Stimulated activated CD4-positive, alpha-beta T cell treated with anti-CD3 and anti-CD28 coated beads, Interleukin-15, amount 100 ng/mL, for 24 hours (primary cell): ENCODE results near the gene PHIP.
"Not testable (repeated sequence)": the region's sequence is repeated elsewhere in the genome, so short reads cannot be mapped to it uniquely, and the experiment has no call there.

Source experiments
- DNase-seq: peaks from one replicate; pipeline ENCODE4 v3.0.0-alpha.2; 2020

Gene PHIP

DNA sequence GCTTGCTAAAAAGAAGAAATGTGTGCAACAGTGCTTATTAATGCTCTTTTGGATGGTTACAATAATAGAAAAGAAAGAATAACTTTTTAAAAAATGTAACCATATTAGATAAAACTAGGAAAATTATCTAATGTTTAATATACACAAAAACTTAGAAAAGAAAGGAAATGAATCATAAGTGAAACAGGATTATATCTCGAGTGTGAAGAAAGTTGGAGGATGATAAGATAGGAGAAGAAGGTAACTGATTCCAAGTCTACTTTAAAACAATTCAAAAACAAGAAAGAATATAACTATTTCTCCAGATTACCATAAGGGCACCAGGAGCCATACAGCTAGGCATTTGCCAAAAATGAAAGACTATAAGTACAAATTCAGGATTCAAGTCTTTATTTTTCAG is 73.0 kb downstream of the PHIP start:
- DNase-seq = no peak

DNA sequence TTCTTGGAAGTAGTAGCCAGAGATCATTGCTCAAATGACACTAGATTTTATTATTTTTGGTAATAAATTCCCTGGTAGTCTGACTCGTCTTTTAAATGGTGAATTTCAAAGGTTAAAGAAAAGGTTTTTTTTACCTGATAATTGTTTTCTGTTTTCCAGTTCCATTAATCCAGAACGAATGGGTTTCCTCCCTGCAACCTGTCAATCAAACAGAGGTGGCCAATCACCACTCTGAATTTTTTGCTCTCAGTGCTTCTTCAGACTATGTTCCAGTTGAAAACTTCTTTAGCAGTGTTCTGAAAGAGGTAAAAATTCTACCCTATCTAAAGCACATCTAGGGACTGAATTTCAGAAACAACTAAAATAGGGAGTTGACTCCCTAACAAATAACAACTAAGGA is 73.8 kb downstream of the PHIP start:
- DNase-seq = no peak

DNA sequence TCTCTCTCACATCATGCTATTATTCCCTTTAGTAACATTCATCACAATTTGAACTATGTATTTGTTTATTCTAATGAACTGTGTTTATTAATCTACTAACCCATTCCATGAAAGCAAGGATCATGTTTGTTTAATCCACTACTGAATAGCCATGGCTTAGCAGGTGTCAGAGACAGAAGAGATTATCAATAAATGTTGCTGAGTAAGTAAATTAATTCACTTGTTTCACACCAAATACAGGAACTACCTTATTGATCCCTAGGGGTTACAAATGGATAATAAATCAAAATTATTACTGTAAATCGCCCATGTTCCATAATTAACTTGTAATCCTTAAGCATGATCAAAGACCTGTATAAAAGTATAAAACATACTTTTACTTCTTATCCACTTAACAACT is 76.6 kb downstream of the PHIP start:
- no peak for DNase-seq

DNA sequence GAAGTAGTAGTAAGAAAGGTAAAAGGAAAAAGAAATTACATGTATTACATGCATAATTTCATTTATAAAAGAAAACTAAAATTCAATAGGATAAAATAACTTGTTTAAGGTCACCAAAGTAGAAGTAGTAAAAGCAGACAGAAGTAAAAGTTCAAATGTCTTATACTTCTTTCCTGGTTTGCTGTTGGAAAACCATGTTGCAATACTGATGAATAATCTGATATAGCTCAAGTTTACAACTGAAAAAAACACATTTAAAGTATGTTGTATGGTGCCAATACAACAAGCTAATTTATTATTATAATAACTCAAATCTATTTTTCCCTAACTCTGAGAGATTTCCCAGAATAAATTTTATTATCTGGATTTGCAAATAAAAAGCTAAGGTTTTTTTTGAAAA is 78.3 kb downstream of the PHIP start:
- DNase-seq = no peak

DNA sequence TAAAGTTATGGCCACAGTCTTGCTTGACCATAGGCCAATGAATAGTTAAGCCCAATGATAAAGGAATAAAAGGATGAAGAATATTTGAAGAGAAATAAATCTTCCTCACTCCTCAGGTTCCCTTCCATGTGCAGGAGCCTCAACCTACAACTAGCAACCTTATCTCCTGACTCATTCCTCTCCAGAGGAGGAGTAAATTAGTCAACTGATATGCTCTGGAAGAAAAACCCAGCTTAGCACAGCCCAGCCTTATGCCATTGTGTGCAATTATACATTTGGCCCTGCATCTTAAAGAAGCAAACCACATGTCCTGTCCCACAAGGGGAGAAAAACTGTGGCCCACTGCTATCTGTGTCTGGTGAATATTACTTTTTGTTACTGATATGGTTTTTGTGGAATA is 82.1 kb downstream of the PHIP start:
- DNase-seq = no peak

DNA sequence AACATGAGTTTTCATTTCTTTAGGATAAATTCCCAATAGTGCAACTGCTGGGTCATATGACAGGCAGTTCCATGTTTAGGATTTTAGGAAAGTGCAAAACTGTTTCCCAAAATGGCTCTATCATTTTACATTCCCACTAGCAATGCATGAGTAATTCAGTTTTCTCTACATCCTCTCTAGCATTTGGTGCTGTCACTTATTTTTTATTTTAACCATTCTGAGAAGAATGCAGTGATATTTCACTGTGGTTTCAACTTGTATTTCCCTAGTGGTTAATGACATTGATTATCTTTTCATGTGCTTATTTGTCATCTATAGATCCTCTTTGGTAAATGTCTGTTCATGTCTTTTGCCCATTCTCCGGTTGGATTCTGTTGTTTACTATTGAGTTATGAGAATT is 82.7 kb downstream of the PHIP start:
- no peak for DNase-seq

DNA sequence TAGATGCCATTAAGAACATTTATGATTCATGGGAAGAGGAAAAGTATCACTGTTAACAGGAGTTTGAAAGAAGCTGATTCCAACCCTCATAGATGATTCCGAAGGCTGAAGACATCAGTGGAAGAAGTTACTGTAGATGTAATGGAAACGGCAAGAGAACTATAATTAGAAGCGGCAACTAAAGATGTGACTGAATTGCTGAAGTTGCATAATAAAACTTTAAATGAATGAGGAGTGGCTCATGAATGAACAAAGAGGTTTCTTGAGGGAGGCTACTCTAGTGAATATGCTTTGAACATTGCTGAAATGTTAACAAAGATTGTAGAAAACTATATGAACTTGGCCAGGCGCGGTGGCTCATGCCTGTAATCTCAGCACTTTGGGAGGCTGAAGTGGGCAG is 84.1 kb downstream of the PHIP start:
- no peak for DNase-seq

DNA sequence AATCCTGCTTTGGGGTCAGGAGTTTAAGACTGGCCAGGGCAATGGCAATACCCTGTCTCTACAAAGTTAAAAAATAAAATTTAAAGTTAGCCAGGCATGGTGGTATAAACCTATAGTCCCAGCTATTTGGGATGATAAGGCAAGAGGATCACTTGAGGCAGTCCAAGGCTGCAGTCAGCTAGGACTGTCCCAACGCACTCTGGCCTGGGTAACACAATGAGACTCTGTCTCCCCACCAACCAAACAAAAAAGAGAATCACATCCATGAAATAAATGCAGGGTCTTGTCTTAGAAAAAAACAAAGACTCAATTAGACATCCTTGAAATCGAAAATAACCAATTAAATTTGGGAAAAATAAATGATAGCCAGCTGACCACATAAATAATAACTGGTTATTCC is 88.9 kb downstream of the PHIP start:
- no peak for DNase-seq

DNA sequence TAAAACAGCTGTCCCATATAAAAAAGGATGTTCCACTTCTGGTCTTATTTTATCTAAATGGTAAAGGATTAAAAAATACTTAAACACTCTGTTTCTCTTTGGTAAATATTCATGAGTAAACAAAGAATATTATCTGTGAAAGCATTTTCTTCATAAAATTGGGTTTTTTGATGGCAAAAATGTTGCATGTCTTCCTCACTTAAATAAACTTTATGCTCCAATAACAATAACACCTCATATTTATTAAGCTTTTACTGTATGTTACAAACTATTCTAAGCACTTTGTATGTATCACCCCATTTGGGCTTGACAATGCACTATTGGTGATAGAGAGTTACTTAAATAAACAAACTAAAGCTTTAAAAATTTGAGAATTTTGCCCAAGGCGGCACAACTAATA is 91.9 kb downstream of the PHIP start:
- no peak for DNase-seq

DNA sequence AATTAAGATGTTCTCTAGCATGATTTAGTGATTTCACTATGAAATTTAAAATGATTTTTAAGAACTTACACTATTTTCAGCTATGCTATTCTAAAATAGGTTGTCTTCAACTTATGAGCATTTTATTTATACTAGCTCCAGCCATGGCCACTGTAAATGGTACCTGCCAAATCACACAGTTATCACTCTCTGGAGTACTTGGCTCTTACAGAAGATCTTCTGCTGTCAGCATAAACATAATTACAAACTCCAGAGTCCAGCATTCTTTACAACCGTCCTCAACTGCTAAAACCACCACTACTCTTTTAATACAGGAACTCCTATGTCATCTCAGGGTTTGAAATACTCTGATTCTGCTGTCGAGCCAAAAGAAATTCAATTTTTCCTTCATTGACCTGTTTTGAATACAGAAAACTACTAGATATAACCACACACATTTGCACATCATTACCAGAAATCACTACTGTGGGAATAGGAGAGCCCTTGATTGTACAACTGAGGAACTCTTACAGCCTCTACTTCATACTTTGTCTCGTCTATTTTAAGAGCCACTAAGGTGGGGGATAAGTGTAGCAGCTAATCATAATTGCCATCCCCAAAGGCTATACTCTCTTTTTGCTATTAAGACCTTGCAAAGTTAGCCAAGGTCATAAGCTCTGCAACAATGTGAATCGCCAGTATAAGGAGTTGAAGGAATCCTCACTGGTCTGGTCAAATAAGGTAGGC is 93.7 kb downstream of the PHIP start:
- DNase-seq = no peak

DNA sequence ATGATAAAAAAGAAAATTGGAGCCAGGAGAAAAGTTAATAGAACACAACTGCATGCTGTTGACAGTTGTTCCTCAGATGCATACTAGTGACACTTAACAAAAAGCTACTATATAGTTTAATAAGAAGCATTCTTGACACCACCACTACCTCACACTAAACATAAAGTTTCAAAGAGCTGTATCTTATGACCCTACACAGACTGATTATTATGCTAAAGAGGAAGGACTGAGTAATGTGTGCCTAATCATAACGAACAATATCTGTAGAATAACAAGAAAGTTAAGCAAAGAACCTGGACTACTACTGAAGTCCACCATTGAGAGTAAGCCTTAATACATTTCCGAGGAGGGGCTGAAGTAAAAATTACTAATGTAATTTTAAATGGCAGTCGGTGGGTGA is 110.9 kb downstream of the PHIP start:
- no peak for DNase-seq

DNA sequence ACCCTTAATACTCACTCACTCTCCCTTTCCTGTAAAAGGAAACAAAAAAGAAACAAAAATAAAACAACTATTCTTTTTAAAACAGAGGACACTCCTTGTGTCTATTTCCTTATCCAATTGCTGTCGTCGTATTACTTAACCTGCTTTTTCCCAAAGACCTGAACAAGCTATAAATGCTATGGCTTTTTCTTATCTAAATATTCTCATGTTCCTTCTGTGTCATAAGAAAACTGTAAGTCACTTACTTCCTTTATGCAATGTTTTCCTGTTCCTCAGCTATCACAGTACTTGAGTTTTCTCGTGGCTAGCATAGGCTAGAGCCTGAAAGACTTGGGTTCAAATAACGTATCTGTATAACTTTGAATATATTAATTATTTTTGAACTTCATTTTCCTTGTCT is 111.5 kb downstream of the PHIP start:
- no peak for DNase-seq

DNA sequence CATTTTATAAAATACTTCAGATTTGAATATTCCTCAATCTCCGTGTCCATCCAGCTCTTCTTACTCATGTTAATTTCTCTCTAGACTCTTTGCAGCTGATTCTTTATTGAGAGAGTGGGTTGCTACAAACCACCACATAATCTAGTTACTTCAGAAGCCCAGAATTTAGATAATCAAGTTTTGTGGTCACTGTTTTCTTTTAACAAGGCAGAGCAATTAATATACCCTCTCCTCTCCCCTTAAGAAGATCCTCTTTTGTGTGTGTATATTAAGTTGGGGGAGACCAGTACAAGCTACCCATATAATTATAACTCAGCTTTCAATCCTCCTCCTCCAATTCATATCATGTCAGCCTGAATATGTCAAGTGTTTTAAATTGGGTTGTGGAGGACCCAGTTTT is 115.6 kb downstream of the PHIP start:
- no peak for DNase-seq

DNA sequence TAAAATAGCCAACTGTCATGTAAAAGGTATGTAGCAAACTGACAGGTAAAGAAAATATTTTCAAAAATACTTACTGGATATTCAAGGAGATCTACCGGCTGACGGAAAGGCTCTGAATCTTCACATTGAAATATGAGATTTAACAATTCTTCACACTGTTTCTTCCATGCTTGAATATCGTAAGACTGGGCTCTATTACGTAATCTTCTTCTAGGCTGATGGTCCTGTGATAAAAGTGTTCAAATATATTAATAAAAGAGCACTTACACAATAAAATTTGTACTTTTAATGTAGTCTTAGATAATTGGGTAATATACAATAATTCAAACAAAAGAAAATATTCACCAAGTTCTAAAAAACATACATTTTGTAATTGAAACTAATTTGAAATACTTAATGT is 123.3 kb downstream of the PHIP start:
- no peak for DNase-seq

DNA sequence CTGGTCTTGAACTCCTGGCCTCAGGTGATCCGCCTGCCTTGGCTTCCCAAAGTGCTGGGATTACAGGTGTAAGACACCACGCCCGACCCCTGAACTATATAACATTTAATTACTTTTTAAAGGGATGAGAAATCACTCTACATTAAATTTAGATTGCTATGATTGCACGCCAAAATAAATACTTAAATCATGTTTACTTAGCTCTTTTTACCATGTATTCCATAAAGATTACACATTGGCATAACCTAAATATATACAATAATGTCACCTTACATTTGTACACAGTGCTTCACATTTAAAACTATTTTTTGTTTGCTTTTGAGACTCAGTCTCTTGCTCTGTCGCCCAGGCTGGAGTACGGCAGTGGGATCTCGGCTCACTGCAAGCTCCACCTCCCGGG is 124.3 kb downstream of the PHIP start:
- no peak for DNase-seq

DNA sequence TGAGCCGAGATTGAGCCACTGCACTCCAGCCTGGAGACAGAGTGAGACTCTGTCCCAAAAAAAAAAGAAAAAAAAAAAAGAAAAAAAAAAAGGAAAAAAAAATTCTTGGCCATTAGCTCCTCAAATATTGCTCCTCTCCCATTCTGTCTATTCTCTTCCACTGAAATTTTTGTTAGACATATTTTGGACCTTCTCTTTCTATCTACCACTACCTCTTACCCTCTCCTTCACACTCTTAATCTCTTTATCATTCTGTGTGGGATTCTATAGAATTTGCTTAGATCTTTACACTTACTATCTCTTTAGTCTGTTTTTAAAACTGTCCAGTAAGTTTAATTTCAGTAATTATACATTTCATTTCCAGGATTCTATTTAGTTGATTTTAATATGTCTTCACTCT is 125.7 kb downstream of the PHIP start:
- DNase-seq = no peak

DNA sequence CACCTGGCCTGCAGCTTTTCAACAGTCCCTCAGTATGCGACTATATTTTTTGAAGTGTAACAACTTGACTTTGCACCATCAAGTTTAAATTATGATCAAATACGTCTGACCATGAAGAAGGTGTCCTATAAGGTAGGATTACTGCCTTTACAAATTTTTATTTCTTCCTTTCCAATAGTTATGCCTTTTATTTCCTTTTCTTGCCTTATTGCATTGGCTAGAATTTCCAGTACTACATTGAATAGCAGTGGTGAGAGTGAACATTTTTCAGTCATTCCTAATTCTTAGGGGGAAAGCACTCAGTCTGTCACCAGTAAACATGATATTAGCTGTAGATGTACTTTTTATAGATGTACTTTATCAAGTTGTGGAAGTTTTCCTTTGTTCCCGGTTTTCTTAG is 129.3 kb downstream of the PHIP start:
- DNase-seq = no peak

DNA sequence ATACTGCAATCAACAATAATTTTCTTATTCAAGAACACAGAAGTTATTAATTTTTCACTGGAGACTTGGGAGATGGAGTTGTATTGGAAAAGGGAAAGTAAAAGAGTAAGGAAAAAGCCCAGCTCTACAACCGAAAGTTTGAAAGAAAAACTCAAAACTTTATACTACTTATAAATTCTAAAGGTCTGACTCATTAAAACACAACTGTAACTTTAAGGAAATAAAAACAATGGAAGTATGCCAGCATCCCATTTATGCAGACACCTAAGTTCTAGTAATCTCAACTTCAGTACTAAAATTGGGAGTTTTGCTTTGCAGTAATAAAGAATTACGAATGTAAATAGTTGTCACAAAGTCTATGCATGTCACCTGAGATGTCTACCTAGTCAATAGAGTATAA is 130.1 kb downstream of the PHIP start:
- DNase-seq = no peak

DNA sequence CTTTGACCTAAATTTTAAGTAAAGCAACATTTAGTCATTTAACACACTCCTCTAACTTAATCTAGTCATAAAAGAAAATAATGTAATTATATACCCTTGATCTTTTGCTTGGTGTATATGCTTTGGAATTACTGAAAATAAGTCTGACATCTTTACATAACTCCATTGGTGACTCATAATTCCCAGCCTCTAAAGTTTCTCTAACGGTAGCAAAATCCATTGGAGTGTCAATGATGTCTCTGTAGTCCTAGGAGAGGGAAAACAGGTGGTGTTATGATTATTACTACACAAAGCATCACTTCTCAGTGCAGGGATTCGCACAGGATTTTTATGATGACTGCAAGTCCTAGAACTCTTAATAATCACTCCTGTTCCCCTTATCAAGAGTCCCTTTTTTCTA is 130.5 kb downstream of the PHIP start:
- no peak for DNase-seq

DNA sequence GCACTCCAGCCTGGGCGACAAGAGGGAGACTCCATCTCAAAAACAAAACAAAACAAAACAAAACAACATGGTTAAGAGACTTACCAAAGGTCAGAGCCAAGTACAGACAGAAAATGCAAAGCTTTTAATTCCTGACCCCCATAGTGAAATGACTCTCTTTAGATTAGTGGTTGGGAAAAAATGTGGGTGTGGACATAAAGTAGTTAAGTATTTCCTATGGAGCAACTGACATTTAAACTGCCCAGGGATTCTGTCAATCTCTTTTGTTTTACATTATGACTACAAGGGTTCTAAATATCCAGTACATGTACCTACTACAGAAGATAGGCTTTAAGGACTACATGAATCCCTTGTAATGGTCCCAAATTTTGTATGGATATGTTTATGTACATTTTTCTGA is 135.6 kb downstream of the PHIP start:
- no peak for DNase-seq

DNA sequence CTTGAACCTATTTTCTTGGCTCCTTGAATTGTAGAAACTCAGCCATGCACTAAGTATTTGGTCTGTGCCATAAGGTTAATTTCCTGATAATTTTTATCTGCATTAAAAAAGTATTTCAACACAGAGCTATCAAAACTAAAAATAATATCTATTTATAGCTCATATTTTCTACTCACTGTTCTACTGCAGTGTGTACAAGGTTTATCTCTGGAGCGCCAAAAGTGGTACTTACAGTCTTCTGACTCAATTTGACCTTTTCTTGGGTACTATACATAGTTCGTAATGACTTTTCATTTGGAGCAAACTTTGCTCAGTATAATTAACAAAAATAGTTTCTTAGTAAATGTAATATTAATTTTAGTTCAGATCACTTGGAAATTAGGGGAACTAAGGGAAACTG is 141.5 kb downstream of the PHIP start:
- DNase-seq = no peak

DNA sequence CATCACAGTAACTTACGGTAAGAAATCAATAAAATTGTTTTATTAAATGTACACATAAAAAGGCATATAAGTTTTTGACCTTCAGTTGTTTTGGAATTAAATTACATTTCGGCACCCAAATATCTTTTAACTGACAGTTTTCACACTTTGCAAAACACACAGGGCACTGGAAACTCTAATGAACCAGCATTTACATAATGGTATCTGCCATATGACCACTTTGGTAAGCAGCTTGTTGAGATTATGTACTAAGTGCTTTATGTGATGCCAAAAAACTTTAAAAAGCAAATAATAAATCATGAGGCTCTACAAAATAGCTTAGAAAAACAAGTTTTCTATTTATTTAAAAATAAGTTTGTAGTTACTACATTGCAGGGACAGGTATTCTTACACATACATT is 142.5 kb downstream of the PHIP start:
- DNase-seq = no peak

DNA sequence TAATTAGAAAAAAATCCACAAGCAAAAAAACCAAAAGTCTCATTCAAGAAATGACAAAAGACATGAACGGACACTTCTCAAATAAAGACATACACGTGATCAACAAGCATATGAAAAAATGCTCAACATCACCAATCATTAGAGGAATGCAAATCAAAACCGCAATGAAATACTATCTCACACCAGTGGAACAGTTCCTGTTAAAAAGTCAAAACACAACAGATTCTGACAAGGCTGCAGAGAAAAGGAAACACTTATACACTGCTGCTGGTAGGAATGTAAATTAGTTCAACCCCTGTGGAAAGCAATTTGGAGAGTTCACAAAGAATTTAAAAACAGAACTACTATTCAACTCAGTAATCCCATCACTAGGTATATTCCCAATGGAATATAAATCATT is 152.7 kb downstream of the PHIP start:
- DNase-seq = no peak

DNA sequence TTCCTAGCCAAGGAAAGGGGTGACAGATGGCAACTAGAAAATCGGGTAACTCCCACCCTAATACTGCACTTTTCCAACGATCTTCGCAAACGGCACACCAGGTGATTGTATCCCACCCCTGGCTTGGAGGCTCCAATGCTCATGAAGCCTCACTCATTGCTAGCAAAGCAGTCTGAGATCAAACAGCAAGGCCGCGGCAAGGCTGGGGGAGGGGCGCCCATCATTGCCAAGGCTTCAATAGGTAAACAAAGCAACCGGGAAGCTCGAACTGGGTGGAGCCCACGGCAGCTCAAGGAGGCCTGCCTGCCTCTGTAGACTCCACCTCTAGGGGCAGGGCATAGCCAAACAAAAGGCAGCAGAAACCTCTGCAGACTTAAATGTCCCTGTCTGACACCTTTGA is 156.9 kb downstream of the PHIP start:
- not testable (repeated sequence) for DNase-seq

DNA sequence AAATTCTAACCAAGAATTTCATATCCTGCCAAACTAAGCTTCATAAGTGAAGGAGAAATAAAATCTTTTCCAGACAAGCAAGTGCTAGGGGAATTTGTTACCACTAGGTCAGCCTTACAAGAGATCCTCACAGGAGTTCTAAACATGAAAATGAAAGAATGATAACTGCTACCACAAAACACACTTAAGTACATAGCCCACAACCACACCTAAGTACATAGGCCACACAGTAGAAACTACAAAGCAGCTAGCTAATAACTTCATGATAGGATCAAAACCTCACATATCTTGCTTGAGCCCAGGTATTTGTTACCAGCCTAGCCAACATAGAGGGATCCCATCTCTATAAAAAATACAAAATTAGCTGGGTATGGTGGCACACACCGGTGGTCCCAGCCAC is 160.3 kb downstream of the PHIP start:
- DNase-seq = no peak

DNA sequence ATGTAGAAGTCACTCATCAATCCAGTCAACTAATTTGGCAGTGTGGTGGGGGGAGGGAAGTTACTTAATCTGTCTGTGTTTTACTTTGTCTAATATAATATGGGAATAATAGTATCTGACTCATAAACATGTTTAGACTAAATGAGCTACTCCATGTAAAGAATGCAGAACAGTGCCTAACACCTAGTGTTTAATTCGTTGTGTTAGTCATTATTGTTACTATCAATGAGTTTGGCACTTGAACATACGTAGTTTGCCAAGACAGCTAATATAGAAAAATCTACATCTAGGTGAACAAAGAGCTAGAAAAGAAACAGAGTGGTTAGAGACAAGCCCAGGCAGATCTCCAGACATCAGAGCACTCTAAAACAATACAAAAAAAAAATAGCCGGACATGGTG is 161.6 kb downstream of the PHIP start:
- DNase-seq = no peak
